Skeletal muscle satellite cell (primary cell): ENCODE measurements around the gene KLK3.

ENCODE experiments used
- H3K27me3 ChIP-seq: 2 replicates; pipeline ENCODE4 v1.7.0; 2013; ENCODE audit warnings: low read length; ENCODE audit not compliant: control insufficient read depth, insufficient read depth
- H3K36me3 ChIP-seq: 2 replicates; pipeline ENCODE4 v1.7.0; 2013; ENCODE audit warnings: mild to moderate bottlenecking, control low read depth, low read length; ENCODE audit not compliant: insufficient read depth
- H3K4me1 ChIP-seq: 2 replicates; pipeline ENCODE4 v1.7.0; 2013; ENCODE audit warnings: low read length; ENCODE audit not compliant: control insufficient read depth, insufficient read depth
- H3K4me2 ChIP-seq: 2 replicates; pipeline ENCODE4 v1.7.0; 2013; ENCODE audit warnings: mild to moderate bottlenecking, low read length
- H3K4me3 ChIP-seq: 2 replicates; pipeline ENCODE4 v1.7.0; 2013; ENCODE audit warnings: low read length
- H3K9ac ChIP-seq: 2 replicates; pipeline ENCODE4 v1.7.0; 2013; ENCODE audit warnings: mild to moderate bottlenecking, low read depth, low read length, moderate library complexity
- H3K9me3 ChIP-seq: replicated peaks from 2 replicates; pipeline ENCODE4 v1.7.0; 2013; ENCODE audit warnings: mild to moderate bottlenecking, control low read depth, low read length

KLK3 gene

DNA sequence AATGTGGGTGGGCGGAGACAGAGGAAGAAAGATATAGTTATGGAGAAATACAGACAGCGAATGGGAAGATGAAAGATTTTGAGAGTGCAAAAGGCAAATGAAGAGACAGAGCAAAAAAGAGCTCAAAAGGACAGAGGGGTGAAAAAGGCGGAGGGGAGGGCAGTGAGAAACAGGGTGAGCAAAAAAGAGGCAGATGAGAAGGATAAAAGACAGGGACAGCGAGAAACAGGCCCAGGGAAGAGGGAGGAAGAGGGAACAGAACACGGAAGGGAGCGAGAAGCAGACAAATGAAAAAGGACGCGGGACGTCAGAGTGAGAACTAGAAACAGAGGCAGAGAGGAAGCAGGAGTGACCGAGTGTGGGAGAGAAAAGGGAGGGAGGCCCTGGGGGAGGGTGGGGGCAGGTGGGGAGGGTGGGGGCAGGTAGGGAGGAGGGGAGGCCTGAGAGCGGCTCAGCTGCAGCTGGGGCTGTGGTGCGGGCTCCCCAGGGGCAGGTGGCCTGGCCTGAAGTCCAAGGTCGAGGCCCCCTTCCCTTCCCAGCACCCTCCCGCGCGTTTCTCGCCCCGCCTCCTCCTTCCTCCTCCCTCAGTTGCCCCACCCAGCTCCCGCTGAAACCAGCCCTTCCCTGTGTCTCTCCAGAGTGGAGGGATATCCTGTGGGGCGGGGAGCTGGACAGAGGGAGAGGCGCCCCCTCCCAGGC is 34.0 kb upstream of the KLK3 start:
- Histone ChIP-seq H3K27me3 (peaks cover 38% of the 10 kb centered on the region), H3K9ac (no peak overlapping the region), H3K36me3 (no peaks in the 10 kb centered on the region), H3K9me3 (no peaks in the 10 kb centered on the region), H3K4me3 (no peak overlapping the region), H3K4me1 (no peaks in the 10 kb centered on the region), H3K4me2 (no peak overlapping the region)

GRCh38 chr19:50821248-50821612 is 33.5 kb upstream of the KLK3 start:
- Histone ChIP-seq H3K36me3 (no peaks in the 10 kb centered on the region), H3K9me3 (no peaks in the 10 kb centered on the region), H3K4me1 (no peaks in the 10 kb centered on the region), H3K4me3 (no peak overlapping the region), H3K27me3 (peaks cover 38% of the 10 kb centered on the region), H3K4me2 (no peak overlapping the region), H3K9ac (no peak overlapping the region)

GRCh38 chr19:50821622-50822021 is 33.1 kb upstream of the KLK3 start:
- Histone ChIP-seq H3K9me3 (no peaks in the 10 kb centered on the region), H3K4me1 (no peaks in the 10 kb centered on the region), H3K9ac (no peak overlapping the region), H3K4me2 (no peak overlapping the region), H3K36me3 (no peaks in the 10 kb centered on the region), H3K4me3 (no peak overlapping the region), H3K27me3 (peaks cover 38% of the 10 kb centered on the region)

GRCh38 chr19:50822661-50823208 is 32.0 kb upstream of the KLK3 start:
- Histone ChIP-seq H3K4me3 (no peak overlapping the region), H3K36me3 (no peaks in the 10 kb centered on the region), H3K27me3 (peaks cover 38% of the 10 kb centered on the region), H3K4me1 (no peaks in the 10 kb centered on the region), H3K9ac (no peak overlapping the region), H3K4me2 (no peak overlapping the region), H3K9me3 (no peaks in the 10 kb centered on the region)

GRCh38 chr19:50823389-50824042 is 31.2 kb upstream of the KLK3 start, which contains the start of gene KLK1:
Gene KLK1 (minus strand): TSS chr19:50823787. CDS start chr19:50823748, 39 bp downstream.
- no peaks in the 10 kb centered on the region for H3K36me3 ChIP-seq
- peaks cover 33% of the 10 kb centered on the region for H3K27me3 ChIP-seq
- no peak within 1 kb of the TSS for H3K4me3 ChIP-seq
- no peak within 1 kb of the TSS for H3K4me2 ChIP-seq
- no peak within 1 kb of the TSS for H3K9ac ChIP-seq
- H3K4me1 ChIP-seq: no peaks in the 10 kb centered on the region
- H3K9me3 ChIP-seq: no peaks in the 10 kb centered on the region

GRCh38 chr19:50826492-50827240 is 28.0 kb upstream of the KLK3 start:
- Histone ChIP-seq H3K4me2 (no peak overlapping the region), H3K4me1 (no peaks in the 10 kb centered on the region), H3K36me3 (no peaks in the 10 kb centered on the region), H3K27me3 (peaks cover 9% of the 10 kb centered on the region), H3K9ac (no peak overlapping the region), H3K9me3 (no peaks in the 10 kb centered on the region), H3K4me3 (no peak overlapping the region)

- no peak overlapping the region for H3K9ac ChIP-seq
- H3K4me1 ChIP-seq: no peaks in the 10 kb centered on the region
- peaks cover under 1% of the 10 kb centered on the region for H3K27me3 ChIP-seq
- no peak overlapping the region for H3K4me2 ChIP-seq
- H3K36me3 ChIP-seq: no peaks in the 10 kb centered on the region
- H3K4me3 ChIP-seq: no peak overlapping the region
- H3K9me3 ChIP-seq: no peaks in the 10 kb centered on the region
These were observed 27.2 kb upstream of the KLK3 start for GRCh38 chr19:50827476-50827875.

DNA sequence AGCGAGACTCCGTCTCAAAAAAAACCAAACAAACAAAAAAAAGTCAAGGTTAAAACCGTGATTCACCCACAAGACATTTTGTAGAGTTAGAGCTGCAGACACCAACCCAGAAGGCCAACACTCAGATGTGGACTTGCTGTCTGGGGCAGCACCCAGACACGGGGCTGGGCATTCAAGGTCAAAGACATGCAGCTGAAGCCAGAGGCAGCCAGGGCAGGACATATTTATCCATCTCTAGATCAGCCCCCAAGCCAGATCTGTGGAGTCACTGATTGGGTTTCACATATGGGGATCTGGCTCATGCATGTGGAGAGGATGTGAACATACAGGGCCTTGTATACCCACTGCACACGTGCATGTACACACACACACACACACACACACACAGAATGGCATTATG is 24.9 kb upstream of the KLK3 start:
- H3K36me3 ChIP-seq: no peaks in the 10 kb centered on the region
- H3K4me2 ChIP-seq: no peak overlapping the region
- no peaks in the 10 kb centered on the region for H3K27me3 ChIP-seq
- no peaks in the 10 kb centered on the region for H3K4me1 ChIP-seq
- H3K9ac ChIP-seq: no peak overlapping the region
- no peaks in the 10 kb centered on the region for H3K9me3 ChIP-seq
- no peak overlapping the region for H3K4me3 ChIP-seq

DNA sequence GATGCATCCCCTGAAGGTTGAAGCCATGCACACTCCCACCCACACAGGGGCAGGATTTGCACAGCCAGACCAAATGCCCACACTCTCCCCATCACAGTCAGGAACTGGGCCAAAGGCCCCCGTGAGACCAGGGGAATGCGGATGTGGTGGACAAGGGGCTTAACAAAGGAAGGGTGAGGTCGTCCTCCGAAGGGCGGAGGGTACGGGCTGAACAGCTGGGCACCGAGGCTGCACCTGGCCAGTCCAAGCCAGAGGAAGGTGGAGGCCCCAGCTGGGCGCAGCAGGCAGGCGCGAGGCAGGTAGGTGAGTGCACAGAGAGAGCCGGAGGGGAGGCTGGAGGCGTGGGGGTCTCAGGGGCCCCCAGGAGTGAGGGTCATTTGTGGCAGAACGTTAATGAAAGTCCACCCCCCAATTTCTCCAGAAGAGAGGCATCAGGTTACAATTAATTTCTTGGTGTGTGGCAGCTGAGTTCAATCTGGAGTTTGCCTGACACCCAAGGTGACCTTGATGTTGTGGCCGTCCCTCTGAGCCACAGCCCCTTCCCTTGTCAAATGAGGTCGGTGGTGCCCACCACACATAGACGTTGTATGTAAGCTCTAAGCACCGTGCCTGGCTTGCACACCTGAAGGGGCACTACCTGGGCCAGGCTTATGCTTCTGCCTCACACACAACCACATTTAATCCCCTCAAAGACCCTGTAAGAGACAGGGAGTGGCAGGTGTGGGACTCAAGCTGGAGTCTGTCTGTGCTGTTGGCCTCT is 24.3 kb upstream of the KLK3 start:
- Histone ChIP-seq H3K27me3 (no peaks in the 10 kb centered on the region), H3K4me2 (no peak overlapping the region), H3K4me1 (no peaks in the 10 kb centered on the region), H3K9ac (no peak overlapping the region), H3K9me3 (no peaks in the 10 kb centered on the region), H3K36me3 (no peaks in the 10 kb centered on the region), H3K4me3 (no peak overlapping the region)

- Histone ChIP-seq H3K9ac (no peak overlapping the region), H3K9me3 (no peaks in the 10 kb centered on the region), H3K4me1 (no peaks in the 10 kb centered on the region), H3K4me2 (no peak overlapping the region), H3K36me3 (no peaks in the 10 kb centered on the region), H3K27me3 (no peaks in the 10 kb centered on the region), H3K4me3 (no peak overlapping the region)
These were observed 23.7 kb upstream of the KLK3 start for GRCh38 chr19:50831026-50831396.

- no peaks in the 10 kb centered on the region for H3K4me1 ChIP-seq
- H3K27me3 ChIP-seq: no peaks in the 10 kb centered on the region
These were observed 22.0 kb upstream of the KLK3 start for GRCh38 chr19:50832666-50833065.

More at GRCh38 chr19:50832666-50833065, 22.0 kb upstream of the KLK3 start:
- Histone ChIP-seq H3K4me3 (no peak overlapping the region), H3K9ac (no peak overlapping the region), H3K9me3 (no peaks in the 10 kb centered on the region), H3K4me2 (no peak overlapping the region), H3K36me3 (no peaks in the 10 kb centered on the region)
